GM12878 (cell line): Measurements from ENCODE around the gene HMCN2. TPM values are rescaled to one million over a fixed set of nuclear protein-coding genes. Genes with fewer than 3 reads are reported as not detected.

Source experiments
- ATAC-seq: fragments of 200-7000 bp; cut with Tn5 transposase; 3 replicates; pipeline ENCODE4 v1.9.1; 2020; ENCODE audit warnings: mild to moderate bottlenecking, moderate library complexity
- BruUV-seq: library from RNA; stranded (reverse); fragments of 400-500 nt; replicated peaks from 2 replicates; lab custom pipeline; 2021; lab: Mats Ljungman, UMichigan
- CTCF ChIA-PET: fragments of 300-600 bp; sonication (Branson Sonifier 250); formaldehyde crosslinking; extraction: SDS; loops from one replicate; lab custom pipeline; 2021; ENCODE audit warnings: inconsistent platforms; lab: Yijun Ruan, JAX
- POLR2A ChIA-PET: fragments of 350-600 bp; formaldehyde crosslinking; extraction: SDS; loops from one replicate; lab custom pipeline; 2021; ENCODE audit warnings: inconsistent platforms; lab: Charles Lee
- RAD21 ChIA-PET: fragments of 300-600 bp; sonication (Branson Sonifier 250); formaldehyde crosslinking; loops from one replicate; lab custom pipeline; 2023; ENCODE audit warnings: antibody characterized with exemption; ENCODE audit not compliant: unreplicated experiment; lab: Charles Lee
- SMC1A ChIA-PET: fragments of 300-600 bp; sonication (Branson Sonifier 250); formaldehyde crosslinking; loops from one replicate; lab custom pipeline; 2023; ENCODE audit not compliant: unreplicated experiment, uncharacterized antibody; lab: Charles Lee
- DNase-seq: peaks from one replicate; pipeline ENCODE4 v3.0.0-alpha.2; 2011; ENCODE audit warnings: low read depth, low spot score
- FAIRE-seq: peaks from 3 replicates; lab custom pipeline; 2011; peaks lifted over from hg19 to GRCh38; lab: Jason Lieb, UNC
- H2AFZ ChIP-seq: 2 replicates; pipeline ENCODE4 v1.6.0; 2011; ENCODE audit warnings: low read depth, low read length, control low read depth; ENCODE audit not compliant: control insufficient read depth
- H3K27ac ChIP-seq: 2 replicates; pipeline ENCODE4 v1.5.1; 2011; ENCODE audit warnings: control low read depth; ENCODE audit not compliant: control insufficient read depth, insufficient read depth
- H3K27me3 ChIP-seq, 2 experiments: replicated peaks in 1 of 2; 2 replicates each; pipeline versions ENCODE4 v1.6.0 to v1.6.1; 2011; ENCODE audit warnings: low read length in 1 of 2; ENCODE audit not compliant: control insufficient read depth in 2 of 2, insufficient read depth in 2 of 2
- H3K36me3 ChIP-seq, 2 experiments: 2 replicates each; pipeline ENCODE4 v1.5.1; 2011; ENCODE audit warnings: low read length in 1 of 2; ENCODE audit not compliant: control insufficient read depth in 2 of 2, insufficient read depth in 2 of 2
- H3K4me1 ChIP-seq: 2 replicates; pipeline ENCODE4 v1.6.1; 2011; ENCODE audit warnings: mild to moderate bottlenecking, low read length, moderate library complexity, mixed read lengths; ENCODE audit not compliant: control insufficient read depth, insufficient read depth
- H3K4me2 ChIP-seq: 2 replicates; pipeline ENCODE4 v1.6.0; 2011; ENCODE audit warnings: control low read depth; ENCODE audit not compliant: control insufficient read depth, insufficient read depth
- H3K4me3 ChIP-seq: fragments of 200-600 bp; sonication (generic); 2 replicates; pipeline ENCODE4 v1.5.1; 2016
- H3K79me2 ChIP-seq: 2 replicates; pipeline ENCODE4 v1.6.0; 2011; ENCODE audit warnings: low read length; ENCODE audit not compliant: control insufficient read depth, insufficient read depth
- H3K9ac ChIP-seq: 2 replicates; pipeline ENCODE4 v1.8.0; 2011; ENCODE audit warnings: low read length, control low read depth, mixed read lengths; ENCODE audit not compliant: control insufficient read depth, insufficient read depth
- H3K9me3 ChIP-seq: replicated peaks from 3 replicates; pipeline ENCODE4 v1.5.1; 2011; ENCODE audit warnings: mild to moderate bottlenecking, low read length; ENCODE audit not compliant: control insufficient read depth, insufficient read depth
- H4K20me1 ChIP-seq: 2 replicates; pipeline ENCODE4 v1.6.0; 2011; ENCODE audit not compliant: control insufficient read depth, insufficient read depth
- ASH2L ChIP-seq: fragments of 300-600, 200-600 bp; sonication (generic); IDR thresholded peaks from 2 replicates; pipeline ENCODE4 v1.6.1; 2017; ENCODE audit warnings: low read depth, mild to moderate bottlenecking, borderline replicate concordance
- BCL11A ChIP-seq: IDR thresholded peaks from 2 replicates; pipeline ENCODE4 v1.6.1; 2011; ENCODE audit warnings: low read depth, low read length
- CBX5 ChIP-seq: sonication (generic); IDR thresholded peaks from 2 replicates; pipeline ENCODE4 v1.6.1; 2016; ENCODE audit warnings: low read depth, moderate library complexity, mild to moderate bottlenecking, inconsistent platforms
- E4F1 ChIP-seq: fragments of 450-650 bp; IDR thresholded peaks from 2 replicates; pipeline ENCODE4 v1.6.1; 2018; ENCODE audit warnings: borderline replicate concordance, mild to moderate bottlenecking; ENCODE audit not compliant: partially characterized antibody
- HDAC6 ChIP-seq: fragments of 200-600 bp; sonication (generic); IDR thresholded peaks from one replicate; pipeline ENCODE4 v1.8.0; 2017; ENCODE audit warnings: antibody characterized with exemption; ENCODE audit not compliant: unreplicated experiment
- HSF1 ChIP-seq: fragments of 150-350 bp; IDR thresholded peaks from 2 replicates; pipeline ENCODE4 v1.6.1; 2014; ENCODE audit warnings: mild to moderate bottlenecking, low read depth, low read length
- IRF5 ChIP-seq: fragments of 450-650 bp; IDR thresholded peaks from 2 replicates; pipeline ENCODE4 v1.6.1; 2017; ENCODE audit warnings: borderline replicate concordance
- JUNB ChIP-seq: IDR thresholded peaks from 2 replicates; pipeline ENCODE4 v1.6.1; 2016; ENCODE audit warnings: antibody characterized with exemption, mild to moderate bottlenecking
- JUND ChIP-seq: IDR thresholded peaks from 2 replicates; pipeline ENCODE4 v1.6.1; 2012; ENCODE audit warnings: low read depth, mild to moderate bottlenecking, low read length, improper control_type of control experiment, moderate library complexity
- MEF2B ChIP-seq: fragments of 450-650 bp; IDR thresholded peaks from 2 replicates; pipeline ENCODE4 v1.6.1; 2018; ENCODE audit warnings: mild to moderate bottlenecking, moderate library complexity; ENCODE audit not compliant: partially characterized antibody, poor library complexity, severe bottlenecking
- POLR2A ChIP-seq: IDR thresholded peaks from 2 replicates; pipeline ENCODE4 v1.6.1; 2011; ENCODE audit warnings: low read depth, mild to moderate bottlenecking, low read length
- SKIL ChIP-seq: fragments of 450-650 bp; IDR thresholded peaks from 2 replicates; pipeline ENCODE4 v1.6.1; 2017; ENCODE audit warnings: mild to moderate bottlenecking, low read depth, inconsistent platforms; ENCODE audit not compliant: poor library complexity, severe bottlenecking
- STAT3 ChIP-seq: IDR thresholded peaks from 2 replicates; pipeline ENCODE4 v1.6.1; 2011; ENCODE audit warnings: low read depth, low read length, improper control_type of control experiment
- TBL1XR1 ChIP-seq: IDR thresholded peaks from 2 replicates; pipeline ENCODE4 v1.6.1; 2012; ENCODE audit warnings: low read depth, low read length, improper control_type of control experiment
- WGBS: methylation state at CpG from one replicate; pipeline ENCODE4 v1.1.6; 2016; ENCODE audit warnings: low lambda C conversion rate; ENCODE audit not compliant: insufficient replicate concordance, insufficient coverage; ENCODE audit errors: missing lambda C conversion rate; 5-methylcytosine and 5-hydroxymethylcytosine counted together
- in situ Hi-C: fragments of 300-500 bp; cut with MboI; formaldehyde crosslinking; loops from 9 replicates; pipeline ENCODE4 v1.14.3; 2018; ENCODE audit warnings: mixed read lengths
- intact Hi-C: fragments of 100-400 bp; cut with micrococcal nuclease; formaldehyde crosslinking; loops from one replicate; pipeline ENCODE4 v1.14.2; 2022; ENCODE audit not compliant: unreplicated experiment
- polyA plus RNA-seq, 11 experiments: library from polyadenylated mRNA; depleted of rRNA in 4 of 11; unstranded in 6 of 11; stranded (reverse) in 5 of 11; fragments of >200 nt; fragmentation: Nextera tagmentation in 4 of 11; fragmentation: Illumina TruSeq in 1 of 11; extraction: Ambion mirVana in 4 of 11; extraction: Trizol in 1 of 11; gene quantifications; 1 replicate in 1 of 11; 2 replicates in 10 of 11; pipeline versions ENCODE4 v1.2.1 to v1.2.3, GENCODE V29; 2011 to 2016; ENCODE audit warnings: inconsistent platforms in 2 of 11, missing spikeins in 2 of 11, low read depth in 1 of 11
- total RNA-seq, 4 experiments: library from RNA; depleted of rRNA in 3 of 4; stranded (reverse); fragments of >200 nt in 3 of 4; fragmentation: Illumina TruSeq in 1 of 4; extraction: Trizol in 1 of 4; gene quantifications; 2 replicates each; pipeline versions ENCODE4 v1.2.1 to v1.2.3, GENCODE V29; 2013 to 2021

The HMCN2 gene
- total and polyA plus RNA-seq, 10 of the 15 experiments (the other 5 are each of a cell fraction or from before 2014, with no cell fraction given): 0.04 TPM; not detected in 9

GRCh38 chr9:130478736-130479575 is 213.4 kb downstream of the HMCN2 start:
- H3K4me1 ChIP-seq: no peaks in the 10 kb centered on the region
- no TSS peak for BruUV-seq
- ChIA-PET SMC1A (interaction anchor here (0.6 kb wide), 1 partner anchor 15 kb away, joined by 3 read pairs; no protein-coding TSS in a partner anchor), POLR2A (no interaction called here), CTCF (interaction anchor here (0.6 kb wide), 1 partner anchor 57 kb away, joined by 3 read pairs; no protein-coding TSS in a partner anchor), RAD21 (no interaction called here)
- no peak overlapping the region for H3K4me3 ChIP-seq
- no peaks in the 10 kb centered on the region for H3K79me2 ChIP-seq
- peaks cover 0 to 4% of the 10 kb centered on the region in 2 experiments; a peak in 2 of 4 replicates for H3K27me3 ChIP-seq
- WGBS: 61% methylated on average over 29 of the region's 35 CpGs
- no peak for TF ChIP-seq POLR2A
- no peak for TF ChIP-seq BCL11A
- no peak for TF ChIP-seq MEF2B
- no peak for TF ChIP-seq JUND
- no peak for TF ChIP-seq JUNB
- no peak for TF ChIP-seq IRF5
- TF ChIP-seq SKIL: no peak
- TF ChIP-seq E4F1: no peak
- no peak for TF ChIP-seq HSF1
- no peak for TF ChIP-seq TBL1XR1
- no peak for TF ChIP-seq CBX5
- TF ChIP-seq HDAC6: no peak
- TF ChIP-seq STAT3: no peak
- no peak for TF ChIP-seq ASH2L
- no peak overlapping the region for H3K9ac ChIP-seq
- DNase-seq: no peak
- no peak overlapping the region for H2AFZ ChIP-seq
- ATAC-seq: no peak
- intact Hi-C loops (no loop called here), in situ Hi-C loops (no loop called here)
- no peaks in the 10 kb centered on the region for H3K36me3 ChIP-seq
- no peak overlapping the region for H3K27ac ChIP-seq
- no peaks in the 10 kb centered on the region for H3K9me3 ChIP-seq
- H3K4me2 ChIP-seq: no peak overlapping the region
- no peak for FAIRE-seq
- H4K20me1 ChIP-seq: no peaks in the 10 kb centered on the region
